IPS-18c (cell line): ENCODE measurements around the gene AVPR1A.

ENCODE experiments used
- H3K4me3 ChIP-seq: 2 replicates; pipeline ENCODE4 v1.7.0; 2013; ENCODE audit warnings: low read depth, mild to moderate bottlenecking, low read length, moderate library complexity; ENCODE audit not compliant: insufficient read depth
- H3K9me3 ChIP-seq: one replicate; pipeline ENCODE4 v1.6.1; 2013; ENCODE audit warnings: mild to moderate bottlenecking, low read length, moderate library complexity; ENCODE audit not compliant: control insufficient read depth, insufficient read depth

AVPR1A gene

DNA sequence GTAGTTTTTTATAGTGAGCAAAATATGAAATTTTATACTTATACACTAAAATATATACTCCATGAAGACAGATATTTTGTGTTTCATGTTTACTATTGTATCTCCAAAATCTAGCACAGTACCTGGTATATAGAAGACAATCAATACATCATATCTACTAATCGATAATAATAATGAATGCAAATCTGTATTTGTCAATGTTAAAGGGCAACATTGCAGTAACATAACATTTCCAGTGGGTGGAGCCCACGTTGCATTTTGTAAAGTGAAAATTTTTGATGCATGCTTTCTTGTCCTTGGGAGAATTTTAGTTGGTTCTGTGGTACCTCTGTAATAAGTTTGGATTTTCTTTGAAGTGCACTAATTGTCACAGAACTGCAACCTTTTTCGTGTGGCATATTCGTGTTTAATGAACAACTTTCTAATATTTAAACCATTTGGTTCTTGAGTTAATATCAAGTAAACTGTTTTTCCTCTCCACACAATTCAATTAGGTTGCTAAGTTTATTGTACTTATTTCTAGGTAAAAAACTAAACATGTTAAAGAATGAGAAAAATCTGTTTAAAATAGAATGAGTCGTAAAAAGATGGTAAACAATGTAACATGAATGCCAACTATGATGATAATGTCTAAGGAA, 47.4 kb downstream of the AVPR1A start:
- Histone ChIP-seq H3K9me3 (peaks cover 2% of the 10 kb centered on the region), H3K4me3 (no peak overlapping the region)

DNA sequence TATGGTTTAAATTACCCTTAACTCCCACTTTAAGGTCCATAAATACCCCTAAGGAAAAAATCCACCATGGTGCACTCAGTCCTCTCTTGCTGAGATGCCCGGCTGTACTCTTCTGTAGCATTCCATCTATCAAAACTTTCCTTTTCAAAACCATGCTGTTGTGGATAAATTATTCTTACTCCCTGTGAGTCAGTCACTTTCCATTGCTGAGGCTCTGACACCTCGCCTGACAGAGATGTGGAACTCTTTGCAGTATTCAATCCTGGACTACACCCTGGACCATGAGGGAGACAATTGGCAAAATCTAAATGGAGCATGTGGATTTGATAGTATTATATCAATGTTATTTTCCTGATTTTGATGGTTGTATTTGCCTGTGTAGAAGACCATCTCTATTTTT, 49.1 kb downstream of the AVPR1A start:
- Histone ChIP-seq H3K4me3 (no peak overlapping the region), H3K9me3 (no peaks in the 10 kb centered on the region)

DNA sequence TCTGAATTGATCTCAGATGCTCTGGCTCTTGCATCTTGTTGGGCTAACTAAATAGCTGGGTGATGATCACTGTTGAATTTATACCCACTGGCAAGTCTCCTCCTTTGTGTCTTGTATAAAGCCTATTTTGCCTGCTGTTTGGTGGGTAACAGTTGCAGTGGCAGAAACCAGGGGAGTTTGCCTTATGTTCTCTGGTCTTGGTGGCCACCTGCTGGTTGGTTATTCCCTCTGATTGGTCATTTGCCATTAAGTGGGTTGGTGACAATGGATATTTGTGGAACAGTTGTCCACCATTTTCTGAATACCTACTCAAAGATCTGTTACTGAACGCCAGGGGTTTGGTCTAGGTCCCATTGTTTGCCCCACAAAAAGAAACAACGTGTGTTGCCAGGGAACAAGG, 52.1 kb downstream of the AVPR1A start:
- H3K4me3 ChIP-seq: no peak overlapping the region
- H3K9me3 ChIP-seq: no peaks in the 10 kb centered on the region

DNA sequence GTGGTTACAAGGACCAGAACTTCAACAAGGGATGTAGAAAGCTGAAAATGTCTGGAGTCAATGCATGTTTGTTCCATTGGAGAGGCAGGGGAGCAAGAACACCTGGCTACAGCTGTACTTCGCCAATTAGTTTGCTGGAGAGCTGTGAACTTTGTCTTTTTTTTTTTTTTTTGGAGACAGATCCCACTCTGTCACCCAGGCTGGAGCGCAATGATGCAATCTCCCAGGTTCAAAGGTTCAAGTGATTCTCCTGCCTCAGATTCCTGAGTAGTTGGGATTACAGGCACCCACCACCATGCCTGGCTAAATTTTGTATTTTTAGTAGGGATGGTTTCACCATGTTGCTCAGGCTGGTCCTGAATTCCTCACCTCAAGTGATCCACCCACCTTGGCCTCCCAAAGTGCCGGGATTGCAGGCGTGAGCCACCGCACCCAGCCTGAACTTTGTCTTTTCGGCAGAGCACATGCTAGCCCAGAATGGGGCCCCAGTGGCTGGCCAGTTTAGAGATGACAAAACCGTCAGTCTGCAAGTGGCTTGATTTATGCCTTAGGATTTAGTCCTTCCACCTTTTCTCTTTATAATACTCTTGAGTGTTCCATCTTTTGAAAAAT, 55.5 kb downstream of the AVPR1A start:
- no peaks in the 10 kb centered on the region for H3K9me3 ChIP-seq
- no peak overlapping the region for H3K4me3 ChIP-seq

DNA sequence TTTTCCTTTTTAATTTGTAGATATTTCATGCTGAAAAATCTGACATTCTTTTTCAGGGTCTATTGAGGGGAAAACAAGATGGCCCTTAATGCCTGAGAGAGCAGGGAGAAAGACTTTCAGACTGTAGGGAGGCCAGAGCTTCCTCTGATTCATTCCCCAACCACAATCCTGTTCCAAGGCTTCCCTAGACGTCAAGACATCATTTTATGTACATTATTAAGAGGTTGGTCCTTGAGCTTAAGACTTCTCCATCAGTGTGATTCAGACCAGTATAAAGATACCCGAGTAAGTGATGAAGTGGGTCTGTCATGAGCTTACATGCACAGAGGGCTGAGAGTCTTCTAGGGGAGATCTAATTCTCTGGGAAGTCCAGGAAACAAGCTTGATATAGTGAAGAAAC, 57.3 kb downstream of the AVPR1A start:
- no peak overlapping the region for H3K4me3 ChIP-seq
- H3K9me3 ChIP-seq: no peaks in the 10 kb centered on the region

DNA sequence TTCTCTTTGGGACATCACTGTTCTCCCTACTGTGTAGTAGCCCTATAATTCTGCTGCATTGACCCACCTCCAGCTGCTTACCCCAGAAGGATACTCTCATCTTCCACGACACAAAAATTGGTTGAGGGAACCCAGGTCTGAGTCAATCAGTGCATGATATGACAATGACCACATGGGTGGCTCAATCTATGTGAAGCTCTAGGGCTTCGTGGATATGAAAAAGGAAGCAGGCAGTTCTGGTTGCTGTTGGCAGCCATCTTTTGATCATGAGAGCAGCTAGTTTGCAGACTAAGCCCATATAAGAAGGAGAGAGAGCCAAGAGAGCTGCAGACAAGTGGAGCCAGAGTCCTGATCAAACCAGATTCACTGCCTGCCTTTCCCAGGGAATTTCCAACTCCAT, 57.9 kb downstream of the AVPR1A start:
- Histone ChIP-seq H3K9me3 (no peaks in the 10 kb centered on the region), H3K4me3 (no peak overlapping the region)
